Measurements from ENCODE around the gene GMPS. TPM values are rescaled to one million over a fixed set of nuclear protein-coding genes. Genes with fewer than 3 reads are reported as not detected.

GMPS gene
- total and polyA plus RNA-seq, 2 of the 13 experiments (the other 11 are each of a cell fraction or from before 2014, with no cell fraction given), result 29.6 to 85.5 TPM

- TF ChIP-seq, protein P1, sequence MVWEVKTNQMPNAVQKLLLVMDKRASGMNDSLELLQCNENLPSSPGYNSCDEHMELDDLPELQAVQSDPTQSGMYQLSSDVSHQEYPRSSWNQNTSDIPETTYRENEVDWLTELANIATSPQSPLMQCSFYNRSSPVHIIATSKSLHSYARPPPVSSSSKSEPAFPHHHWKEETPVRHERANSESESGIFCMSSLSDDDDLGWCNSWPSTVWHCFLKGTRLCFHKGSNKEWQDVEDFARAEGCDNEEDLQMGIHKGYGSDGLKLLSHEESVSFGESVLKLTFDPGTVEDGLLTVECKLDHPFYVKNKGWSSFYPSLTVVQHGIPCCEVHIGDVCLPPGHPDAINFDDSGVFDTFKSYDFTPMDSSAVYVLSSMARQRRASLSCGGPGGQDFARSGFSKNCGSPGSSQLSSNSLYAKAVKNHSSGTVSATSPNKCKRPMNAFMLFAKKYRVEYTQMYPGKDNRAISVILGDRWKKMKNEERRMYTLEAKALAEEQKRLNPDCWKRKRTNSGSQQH (CRISPR knock-in tag; IDR thresholded peaks at IDR 0.05; ENCODE audit: low read depth), result peak; percentile 94; the same call in 1 of the 2 replicates
- TF ChIP-seq ZSCAN29 (CRISPR knock-in tag; conservative IDR thresholded peaks at IDR 0.05) (peak; percentile 95), ZNF180 (CRISPR knock-in tag; IDR thresholded peaks at IDR 0.05; ENCODE audit: borderline replicate concordance, low read depth) (no peak), TMF1 (CRISPR knock-in tag; IDR thresholded peaks at IDR 0.05; ENCODE audit: low read depth) (no peak), ZFP82 (CRISPR knock-in tag; IDR thresholded peaks at IDR 0.05; ENCODE audit: borderline replicate concordance) (peak; percentile 25; the same call in 1 of the 2 replicates), SNAI1 (CRISPR knock-in tag; IDR thresholded peaks at IDR 0.05; ENCODE audit: borderline replicate concordance) (peak; percentile 46; the same call in 1 of the 2 replicates), ZBTB38 (CRISPR knock-in tag; IDR thresholded peaks at IDR 0.05) (peak; percentile 85), NR2F6 (IDR thresholded peaks at IDR 0.05) (no peak; the same call in 1 of the 2 replicates), NR2F6 (CRISPR knock-in tag; IDR thresholded peaks at IDR 0.05) (peak; percentile 25; the same call in 1 of the 2 replicates), NFRKB (IDR thresholded peaks at IDR 0.05) (no peak), GATAD1 (CRISPR knock-in tag; IDR thresholded peaks at IDR 0.05) (peak; percentile 98), ZSCAN25 (CRISPR knock-in tag; IDR thresholded peaks at IDR 0.05) (no peak), STAT5B (CRISPR knock-in tag; IDR thresholded peaks at IDR 0.05) (no peak), KLF13 (CRISPR knock-in tag; IDR thresholded peaks at IDR 0.05) (no peak), ZNF234 (CRISPR knock-in tag; conservative IDR thresholded peaks at IDR 0.05) (no peak), ARNTL (CRISPR knock-in tag; IDR thresholded peaks at IDR 0.05) (peak; percentile 93), SIN3A (IDR thresholded peaks at IDR 0.05; ENCODE audit: borderline replicate concordance, low read depth, low read length) (peak; percentile 48; the same call in 1 of the 2 replicates), SNRNP70 (IDR thresholded peaks at IDR 0.05; ENCODE audit: low read depth, low read length) (no peak), NR3C1 (CRISPR knock-in tag; IDR thresholded peaks at IDR 0.05) (no peak)
- TF ChIP-seq, protein P2, sequence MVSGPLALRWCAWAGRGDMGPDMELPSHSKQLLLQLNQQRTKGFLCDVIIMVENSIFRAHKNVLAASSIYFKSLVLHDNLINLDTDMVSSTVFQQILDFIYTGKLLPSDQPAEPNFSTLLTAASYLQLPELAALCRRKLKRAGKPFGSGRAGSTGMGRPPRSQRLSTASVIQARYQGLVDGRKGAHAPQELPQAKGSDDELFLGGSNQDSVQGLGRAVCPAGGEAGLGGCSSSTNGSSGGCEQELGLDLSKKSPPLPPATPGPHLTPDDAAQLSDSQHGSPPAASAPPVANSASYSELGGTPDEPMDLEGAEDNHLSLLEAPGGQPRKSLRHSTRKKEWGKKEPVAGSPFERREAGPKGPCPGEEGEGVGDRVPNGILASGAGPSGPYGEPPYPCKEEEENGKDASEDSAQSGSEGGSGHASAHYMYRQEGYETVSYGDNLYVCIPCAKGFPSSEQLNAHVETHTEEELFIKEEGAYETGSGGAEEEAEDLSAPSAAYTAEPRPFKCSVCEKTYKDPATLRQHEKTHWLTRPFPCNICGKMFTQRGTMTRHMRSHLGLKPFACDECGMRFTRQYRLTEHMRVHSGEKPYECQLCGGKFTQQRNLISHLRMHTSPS (CRISPR knock-in tag; IDR thresholded peaks at IDR 0.05; ENCODE audit: low read depth), result peak; percentile 49; the same call in 1 of the 2 replicates
- TF ChIP-seq, protein P3, sequence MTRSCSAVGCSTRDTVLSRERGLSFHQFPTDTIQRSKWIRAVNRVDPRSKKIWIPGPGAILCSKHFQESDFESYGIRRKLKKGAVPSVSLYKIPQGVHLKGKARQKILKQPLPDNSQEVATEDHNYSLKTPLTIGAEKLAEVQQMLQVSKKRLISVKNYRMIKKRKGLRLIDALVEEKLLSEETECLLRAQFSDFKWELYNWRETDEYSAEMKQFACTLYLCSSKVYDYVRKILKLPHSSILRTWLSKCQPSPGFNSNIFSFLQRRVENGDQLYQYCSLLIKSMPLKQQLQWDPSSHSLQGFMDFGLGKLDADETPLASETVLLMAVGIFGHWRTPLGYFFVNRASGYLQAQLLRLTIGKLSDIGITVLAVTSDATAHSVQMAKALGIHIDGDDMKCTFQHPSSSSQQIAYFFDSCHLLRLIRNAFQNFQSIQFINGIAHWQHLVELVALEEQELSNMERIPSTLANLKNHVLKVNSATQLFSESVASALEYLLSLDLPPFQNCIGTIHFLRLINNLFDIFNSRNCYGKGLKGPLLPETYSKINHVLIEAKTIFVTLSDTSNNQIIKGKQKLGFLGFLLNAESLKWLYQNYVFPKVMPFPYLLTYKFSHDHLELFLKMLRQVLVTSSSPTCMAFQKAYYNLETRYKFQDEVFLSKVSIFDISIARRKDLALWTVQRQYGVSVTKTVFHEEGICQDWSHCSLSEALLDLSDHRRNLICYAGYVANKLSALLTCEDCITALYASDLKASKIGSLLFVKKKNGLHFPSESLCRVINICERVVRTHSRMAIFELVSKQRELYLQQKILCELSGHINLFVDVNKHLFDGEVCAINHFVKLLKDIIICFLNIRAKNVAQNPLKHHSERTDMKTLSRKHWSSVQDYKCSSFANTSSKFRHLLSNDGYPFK (CRISPR knock-in tag; IDR thresholded peaks at IDR 0.05; ENCODE audit: borderline replicate concordance), result peak; percentile 93; the same call in 1 of the 2 replicates
- TF ChIP-seq, protein P4, sequence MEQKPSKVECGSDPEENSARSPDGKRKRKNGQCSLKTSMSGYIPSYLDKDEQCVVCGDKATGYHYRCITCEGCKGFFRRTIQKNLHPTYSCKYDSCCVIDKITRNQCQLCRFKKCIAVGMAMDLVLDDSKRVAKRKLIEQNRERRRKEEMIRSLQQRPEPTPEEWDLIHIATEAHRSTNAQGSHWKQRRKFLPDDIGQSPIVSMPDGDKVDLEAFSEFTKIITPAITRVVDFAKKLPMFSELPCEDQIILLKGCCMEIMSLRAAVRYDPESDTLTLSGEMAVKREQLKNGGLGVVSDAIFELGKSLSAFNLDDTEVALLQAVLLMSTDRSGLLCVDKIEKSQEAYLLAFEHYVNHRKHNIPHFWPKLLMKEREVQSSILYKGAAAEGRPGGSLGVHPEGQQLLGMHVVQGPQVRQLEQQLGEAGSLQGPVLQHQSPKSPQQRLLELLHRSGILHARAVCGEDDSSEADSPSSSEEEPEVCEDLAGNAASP (CRISPR knock-in tag; IDR thresholded peaks at IDR 0.05; ENCODE audit: borderline replicate concordance), result peak; percentile 83; the same call in 1 of the 2 replicates
These were observed 16.1 kb upstream of the GMPS start, which contains the start of gene SLC33A1 (continued) for GRCh38 chr3:155854141-155854940.
